OCI-LY7 (cell line): ENCODE data around the gene SFXN5. TPM values are rescaled to one million over a fixed set of nuclear protein-coding genes. Genes with fewer than 3 reads are reported as not detected.

Experiments used
- BruUV-seq: library from RNA; stranded (reverse); fragments of 400-500 nt; replicated peaks from 2 replicates; lab custom pipeline; 2021; lab: Mats Ljungman, UMichigan
- CTCF ChIA-PET: fragments of 300-600 bp; sonication (Branson Sonifier 250); formaldehyde crosslinking; loops from one replicate; lab custom pipeline; 2022; ENCODE audit warnings: antibody characterized with exemption; ENCODE audit not compliant: unreplicated experiment; lab: Charles Lee
- POLR2A ChIA-PET: fragments of 300-600 bp; sonication (Branson Sonifier 250); formaldehyde crosslinking; loops from one replicate; lab custom pipeline; 2022; ENCODE audit warnings: antibody characterized with exemption; lab: Charles Lee
- DNase-seq: peaks from one replicate; pipeline ENCODE4 v3.0.0-alpha.2; 2015; ENCODE audit warnings: low spot score
- H2AFZ ChIP-seq: fragments of 200-600 bp; sonication (generic), shearing (Covaris generic); 2 replicates; pipeline ENCODE4 v1.6.1; 2014; ENCODE audit warnings: mild to moderate bottlenecking, antibody characterized with exemption, low read length, moderate library complexity
- H3K27ac ChIP-seq: fragments of 200-600 bp; sonication (generic); 2 replicates; pipeline ENCODE4 v1.5.1; 2014; ENCODE audit warnings: mixed run types, low read depth, mild to moderate bottlenecking, moderate library complexity, low read length, inconsistent platforms; ENCODE audit not compliant: poor library complexity, severe bottlenecking
- H3K36me3 ChIP-seq: fragments of 200-600 bp; sonication (generic); 2 replicates; pipeline ENCODE4 v1.6.1; 2014; ENCODE audit warnings: mild to moderate bottlenecking, antibody characterized with exemption, low read length, moderate library complexity, mixed read lengths; ENCODE audit not compliant: insufficient read depth
- H3K4me1 ChIP-seq: fragments of 200-600 bp; sonication (generic); 2 replicates; pipeline ENCODE4 v1.5.1; 2014; ENCODE audit warnings: mild to moderate bottlenecking, low read length; ENCODE audit not compliant: insufficient read depth, poor library complexity, severe bottlenecking
- H3K4me2 ChIP-seq: fragments of 200-600 bp; sonication (generic); 2 replicates; pipeline ENCODE4 v1.6.1; 2014; ENCODE audit warnings: mild to moderate bottlenecking, low read length
- H3K4me3 ChIP-seq: fragments of 200-600 bp; sonication (generic); 2 replicates; pipeline ENCODE4 v1.5.1; 2014; ENCODE audit warnings: mild to moderate bottlenecking, low read depth, low read length; ENCODE audit not compliant: poor library complexity, severe bottlenecking
- H3K79me2 ChIP-seq: fragments of 200-600 bp; sonication (generic); 2 replicates; pipeline ENCODE4 v1.6.1; 2016; ENCODE audit warnings: low read depth, mild to moderate bottlenecking, low read length, moderate library complexity, mixed read lengths; ENCODE audit not compliant: insufficient read depth
- H3K9me2 ChIP-seq: fragments of 200-600 bp; sonication (generic); 2 replicates; pipeline ENCODE4 v1.6.1; 2016; ENCODE audit warnings: mild to moderate bottlenecking, low read length, mixed read lengths; ENCODE audit not compliant: insufficient read depth
- H3K9me3 ChIP-seq: fragments of 200-600 bp; sonication (generic); 2 replicates; pipeline ENCODE4 v1.6.1; 2014; ENCODE audit warnings: mild to moderate bottlenecking, mixed run types, low read length, mixed read lengths
- H4K20me1 ChIP-seq: fragments of 200-600 bp; sonication (generic); 2 replicates; pipeline ENCODE4 v1.6.1; 2014; ENCODE audit warnings: mild to moderate bottlenecking, antibody characterized with exemption, low read length, moderate library complexity, mixed read lengths; ENCODE audit not compliant: insufficient read depth
- CTCF ChIP-seq: fragments of 200-600 bp; sonication (generic); conservative IDR thresholded peaks from 2 replicates; pipeline ENCODE4 v1.5.1; 2014; ENCODE audit warnings: mild to moderate bottlenecking, antibody characterized with exemption, low read length, moderate library complexity, mixed read lengths
- EZH2phosphoT487 ChIP-seq: fragments of 200-600 bp; sonication (generic); IDR thresholded peaks from 2 replicates; pipeline ENCODE4 v1.6.1; 2018; ENCODE audit warnings: low read depth, borderline replicate concordance, mild to moderate bottlenecking, mixed run types, antibody characterized with exemption, low read length, moderate library complexity, mixed read lengths
- intact Hi-C: fragments of 100-400 bp; cut with micrococcal nuclease; formaldehyde crosslinking; loops from one replicate; pipeline ENCODE4 v1.10.0; 2022; ENCODE audit not compliant: unreplicated experiment
- total RNA-seq, 2 experiments: library from RNA; depleted of rRNA in 1 of 2; stranded (reverse); fragments of >200 nt in 1 of 2; shearing (Covaris generic) in 1 of 2; gene quantifications; 2 replicates each; pipeline ENCODE4 v1.2.3, GENCODE V29; 2014 to 2022

SFXN5 gene
- total RNA-seq, 2 experiments from 2014 or later, result 4.5 to 10.5 TPM

- Histone ChIP-seq H3K36me3 (no peaks in the 10 kb centered on the region), H3K9me3 (no peaks in the 10 kb centered on the region), H3K9me2 (no peaks in the 10 kb centered on the region), H3K4me3 (no peak overlapping the region), H3K27ac (no peak overlapping the region), H2AFZ (no peak overlapping the region), H3K4me1 (no peaks in the 10 kb centered on the region), H3K79me2 (no peaks in the 10 kb centered on the region), H3K4me2 (no peak overlapping the region), H4K20me1 (no peaks in the 10 kb centered on the region)
- no peak for TF ChIP-seq CTCF
- TF ChIP-seq EZH2phosphoT487, result no peak
- CTCF ChIA-PET, result no interaction called here
- POLR2A ChIA-PET, result no interaction called here
- DNase-seq, result no peak
- no TSS peak for BruUV-seq
- intact Hi-C loops, result no loop called here
Observed at GRCh38 chr2:73009177-73009839, 62.2 kb downstream of the SFXN5 start.

GRCh38 chr2:73008766-73009135, 62.8 kb downstream of the SFXN5 start:
- no peak overlapping the region for H2AFZ ChIP-seq
- no peak overlapping the region for H3K27ac ChIP-seq
- H3K4me1 ChIP-seq, result no peaks in the 10 kb centered on the region
- H3K4me3 ChIP-seq, result no peak overlapping the region
- no peaks in the 10 kb centered on the region for H3K9me2 ChIP-seq
- ChIA-PET POLR2A (no interaction called here), CTCF (no interaction called here)
- no peak for DNase-seq
- H3K9me3 ChIP-seq, result no peaks in the 10 kb centered on the region
- no peak for TF ChIP-seq EZH2phosphoT487
- no peak for TF ChIP-seq CTCF
- intact Hi-C loops, result no loop called here
- no peak overlapping the region for H3K4me2 ChIP-seq
- no TSS peak for BruUV-seq
- no peaks in the 10 kb centered on the region for H4K20me1 ChIP-seq
- H3K36me3 ChIP-seq, result no peaks in the 10 kb centered on the region
- no peaks in the 10 kb centered on the region for H3K79me2 ChIP-seq

GRCh38 chr2:73007991-73008765, 63.3 kb downstream of the SFXN5 start:
- Histone ChIP-seq H3K9me2 (no peaks in the 10 kb centered on the region), H3K27ac (no peak overlapping the region), H3K79me2 (no peaks in the 10 kb centered on the region), H3K9me3 (no peaks in the 10 kb centered on the region), H3K4me2 (no peak overlapping the region), H3K4me3 (no peak overlapping the region), H3K4me1 (no peaks in the 10 kb centered on the region), H2AFZ (no peak overlapping the region), H3K36me3 (no peaks in the 10 kb centered on the region), H4K20me1 (no peaks in the 10 kb centered on the region)
- no peak for TF ChIP-seq CTCF
- TF ChIP-seq EZH2phosphoT487, result no peak
- ChIA-PET CTCF (no interaction called here), POLR2A (no interaction called here)
- BruUV-seq, result no TSS peak
- intact Hi-C loops, result no loop called here
- no peak for DNase-seq
